ENCODE measurements around the gene MFRP. TPM values are rescaled to one million over a fixed set of nuclear protein-coding genes. Genes with fewer than 3 reads are reported as not detected.
A peak's percentile ranks its signal among the peaks of the same experiment; 100 is the strongest.

The MFRP gene
- total RNA-seq, 4 donors from 2014 or later, result not detected

- intact Hi-C loops (cut with DNase I; ENCODE audit: low total_unique reads), result no loop called here
- 8 to 10% methylated on average over 9 of the region's 9 CpGs for WGBS, 2 donors
- peak in 1 of 2 donors; percentile 12 for DNase-seq (ENCODE audit: low spot score in 2 of 2)
- no peak for TF ChIP-seq POLR2A (IDR thresholded peaks at IDR 0.05)
- no peak for TF ChIP-seq CTCF (IDR thresholded peaks at IDR 0.05)
- no peak overlapping the region for H3K4me3 ChIP-seq (ENCODE audit: low read depth, poor library complexity, severe bottlenecking)
These were observed 35.6 kb upstream of the MFRP start for GRCh38 chr11:119382101-119382500.

- DNase-seq (ENCODE audit: low spot score in 2 of 2), result peak; percentile 96 to 99
- peak within 1 kb of the TSS; percentile 17 for H3K4me3 ChIP-seq (ENCODE audit: low read depth, poor library complexity, severe bottlenecking)
- intact Hi-C loops (cut with DNase I; ENCODE audit: low total_unique reads), result no loop called here
- TF ChIP-seq POLR2A (IDR thresholded peaks at IDR 0.05) (no peak), CTCF (IDR thresholded peaks at IDR 0.05) (peak in 1 of 3 donors; percentile 80)
- WGBS, 2 donors, result 0 to 1% methylated on average over 41 to 46 of the region's 54 CpGs
These were observed 34.9 kb upstream of the MFRP start, which contains the start of gene USP2 for GRCh38 chr11:119381181-119381988. USP2 (minus strand) TSS chr11:119381690; CDS start chr11:119373480, 8,210 bp downstream.

- no peak overlapping the region for H3K4me3 ChIP-seq (ENCODE audit: low read depth, poor library complexity, severe bottlenecking)
- 9 to 10% methylated on average over 9 to 10 of the region's 10 CpGs for WGBS, 2 donors
- peak in 1 of 2 donors; percentile 15 for DNase-seq (ENCODE audit: low spot score in 2 of 2)
- TF ChIP-seq POLR2A (IDR thresholded peaks at IDR 0.05) (no peak), CTCF (IDR thresholded peaks at IDR 0.05) (no peak)
- intact Hi-C loops (cut with DNase I; ENCODE audit: low total_unique reads), result no loop called here
These were observed 34.3 kb upstream of the MFRP start for GRCh38 chr11:119380827-119381180.

GRCh38 chr11:119380160-119380826, 33.8 kb upstream of the MFRP start:
- peak; percentile 18 to 86 for DNase-seq (ENCODE audit: low spot score in 2 of 2)

GRCh38 chr11:119378851-119379465, 32.5 kb upstream of the MFRP start:
- DNase-seq (ENCODE audit: low spot score in 2 of 2), result peak in 1 of 2 donors; percentile 77
- intact Hi-C loops (cut with DNase I; ENCODE audit: low total_unique reads), result no loop called here
- 79 to 87% methylated on average over 10 of the region's 10 CpGs for WGBS, 2 donors
- TF ChIP-seq POLR2A (IDR thresholded peaks at IDR 0.05), result no peak
- no peak overlapping the region for H3K4me3 ChIP-seq (ENCODE audit: low read depth, poor library complexity, severe bottlenecking)

More at GRCh38 chr11:119380160-119380826, 33.8 kb upstream of the MFRP start:
- no peak overlapping the region for H3K4me3 ChIP-seq (ENCODE audit: low read depth, poor library complexity, severe bottlenecking)
- TF ChIP-seq CTCF (IDR thresholded peaks at IDR 0.05) (no peak), POLR2A (IDR thresholded peaks at IDR 0.05) (no peak)
- 71 to 79% methylated on average over 11 to 13 of the region's 13 CpGs for WGBS, 2 donors
- intact Hi-C loops (cut with DNase I; ENCODE audit: low total_unique reads), result no loop called here
